Fibroblast of the aortic adventitia (primary cell): ENCODE results near the gene UCKL1. TPM values are rescaled to one million over a fixed set of nuclear protein-coding genes. Genes with fewer than 3 reads are reported as not detected.

Experiments
- DNase-seq: peaks from one replicate; pipeline ENCODE4 v3.0.0-alpha.2; 2010; ENCODE audit warnings: low read depth
- H3K4me3 ChIP-seq: 2 replicates; pipeline ENCODE4 v1.5.1; 2011; ENCODE audit warnings: low read depth, mild to moderate bottlenecking, control low read depth, low read length, moderate library complexity
- CTCF ChIP-seq: IDR thresholded peaks from 2 replicates; pipeline ENCODE4 v1.5.1; 2011; ENCODE audit warnings: mild to moderate bottlenecking, low read length, control low read depth, inconsistent platforms; ENCODE audit not compliant: insufficient read depth
- small RNA-seq: library from RNA; depleted of rRNA; stranded (forward); fragments of <200 nt; gene quantifications from one replicate; pipeline ENCODE3, GENCODE V24; 2012
- total RNA-seq: library from RNA; depleted of rRNA; stranded (reverse); fragments of >200 nt; gene quantifications from 2 replicates; pipeline ENCODE4 v1.2.3, GENCODE V29; 2012; ENCODE audit warnings: low replicate concordance

Gene UCKL1
- total RNA-seq, 1 donor = 16.0 TPM

- DNase-seq = no peak
Observed at GRCh38 chr20:63892402-63892801, 63.8 kb downstream of the UCKL1 start.

GRCh38 chr20:63891061-63892002 is 64.9 kb downstream of the UCKL1 start:
- TF ChIP-seq CTCF = no peak

More at GRCh38 chr20:63892402-63892801, 63.8 kb downstream of the UCKL1 start:
- no peak overlapping the region for H3K4me3 ChIP-seq
- TF ChIP-seq CTCF = no peak

GRCh38 chr20:63890616-63891015 is 65.6 kb downstream of the UCKL1 start:
- no peak overlapping the region for H3K4me3 ChIP-seq
- no peak for DNase-seq
- no peak for TF ChIP-seq CTCF

More at GRCh38 chr20:63891061-63892002, 64.9 kb downstream of the UCKL1 start:
- no peak for DNase-seq
- no peak overlapping the region for H3K4me3 ChIP-seq

- no peak for TF ChIP-seq CTCF
- DNase-seq = no peak
Observed at GRCh38 chr20:63890201-63890576, 66.0 kb downstream of the UCKL1 start.

More at GRCh38 chr20:63890201-63890576, 66.0 kb downstream of the UCKL1 start:
- no peak overlapping the region for H3K4me3 ChIP-seq

Small RNA genes lying within 50 kb of the gene (small RNA-seq; reads per million reads assigned to genes)
- gene MIR647 = not detected
- gene MIR941-2 = not detected
- gene MIR941-4 = not detected
- gene MIR941-5 = not detected
- gene RNU1-134P = 3.9 reads per million, percentile 85 among the genes with 10 or more reads in this experiment

Other genes starting within 250 kb of the UCKL1 start
- gene ARFRP1, start 248.4 kb downstream of the UCKL1 start, total RNA-seq = 25.7 and 30.6 TPM in 2 replicates
- 11.8 and 15.8 TPM in 2 replicates for gene ZGPAT, start 248.4 kb downstream of the UCKL1 start, total RNA-seq
- 1.7 and 2.1 TPM in 2 replicates for gene LIME1, start 219.8 kb downstream of the UCKL1 start, total RNA-seq
- gene SLC2A4RG, start 216.6 kb downstream of the UCKL1 start, total RNA-seq = 31.9 and 39.2 TPM in 2 replicates
- gene ZBTB46, start 125.2 kb downstream of the UCKL1 start, total RNA-seq = 1.1 and 2.9 TPM in 2 replicates
- gene ABHD16B, start 94.9 kb downstream of the UCKL1 start, total RNA-seq = not detected in 2 replicates
- gene TPD52L2, start 91.1 kb downstream of the UCKL1 start, total RNA-seq = 100 and 136 TPM in 2 replicates
- 30.9 and 33.9 TPM in 2 replicates for gene DNAJC5, start 61.3 kb downstream of the UCKL1 start, total RNA-seq
- 7.9 and 12.3 TPM in 2 replicates for gene ZNF512B, start 13.5 kb upstream of the UCKL1 start, total RNA-seq
- 0.16 and 2.3 TPM in 2 replicates for gene SAMD10, start 23.2 kb upstream of the UCKL1 start, total RNA-seq
- gene PRPF6, start 24.7 kb upstream of the UCKL1 start, total RNA-seq = 55.4 and 120 TPM in 2 replicates
- gene C20orf204, start 79.8 kb upstream of the UCKL1 start, total RNA-seq = 1.6 and 2.1 TPM in 2 replicates
- gene SOX18, start 93.2 kb upstream of the UCKL1 start, total RNA-seq = 0.57 TPM in 1 of 2 replicates, not detected in the other
- gene TCEA2, start 106.8 kb upstream of the UCKL1 start, total RNA-seq = 23.5 and 59.4 TPM in 2 replicates
- gene RGS19, start 123.1 kb upstream of the UCKL1 start, total RNA-seq = 4.8 and 9.8 TPM in 2 replicates
- gene OPRL1, start 123.7 kb upstream of the UCKL1 start, total RNA-seq = 0.63 and 1.3 TPM in 2 replicates
- 0.36 TPM in 1 of 2 replicates, not detected in the other for gene LKAAEAR1, start 128.0 kb upstream of the UCKL1 start, total RNA-seq
- not detected in 2 replicates for gene NPBWR2, start 151.1 kb upstream of the UCKL1 start, total RNA-seq
- gene MYT1, start 208.0 kb upstream of the UCKL1 start, total RNA-seq = not detected in 2 replicates